Measurements from ENCODE around the gene FGF12. TPM values are rescaled to one million over a fixed set of nuclear protein-coding genes. Genes with fewer than 3 reads are reported as not detected.
"Not testable (repeated sequence)": the region's sequence is repeated elsewhere in the genome, so short reads cannot be mapped to it uniquely, and the experiment has no call there.

FGF12 gene
- polyA plus RNA-seq (ENCODE audit: insufficient read depth in 1 of 5, insufficient read length in 5 of 5, low replicate concordance in 1 of 5) = 10 to 100 TPM in 1 of 5 donors, 1 to 10 TPM in 4; 1.9 to 10.7 (median 5.7) TPM
- long read RNA-seq, donor 1, partial matches to known transcripts = 0 of 1 reads
- long read RNA-seq, donor 1, other reads (novel, unspliced or antisense) = 0 of 1 reads
- long read RNA-seq, donor 2 = 0 reads
- long read RNA-seq, donor 3, partial matches to known transcripts = 0 of 1 reads
- long read RNA-seq, donor 3, other reads (novel, unspliced or antisense) = 0 of 1 reads
- long read RNA-seq, donor 4 = 0 reads
- long read RNA-seq, donor 5, partial matches to known transcripts = 0 of 1 reads
- long read RNA-seq, donor 5, other reads (novel, unspliced or antisense) = 0 of 1 reads
- long read RNA-seq, donor 6, transcript FGF12-207 (5 exons, 3,058 nt) = major isoform, 7 of 7 reads
- long read RNA-seq, donor 6, partial matches to known transcripts = 0 of 7 reads
- long read RNA-seq, donor 6, other reads (novel, unspliced or antisense) = 0 of 7 reads
- long read RNA-seq, donor 7 = 0 reads
- long read RNA-seq, donor 8, partial matches to known transcripts = 0 of 1 reads
- long read RNA-seq, donor 8, other reads (novel, unspliced or antisense) = 0 of 1 reads

DNA sequence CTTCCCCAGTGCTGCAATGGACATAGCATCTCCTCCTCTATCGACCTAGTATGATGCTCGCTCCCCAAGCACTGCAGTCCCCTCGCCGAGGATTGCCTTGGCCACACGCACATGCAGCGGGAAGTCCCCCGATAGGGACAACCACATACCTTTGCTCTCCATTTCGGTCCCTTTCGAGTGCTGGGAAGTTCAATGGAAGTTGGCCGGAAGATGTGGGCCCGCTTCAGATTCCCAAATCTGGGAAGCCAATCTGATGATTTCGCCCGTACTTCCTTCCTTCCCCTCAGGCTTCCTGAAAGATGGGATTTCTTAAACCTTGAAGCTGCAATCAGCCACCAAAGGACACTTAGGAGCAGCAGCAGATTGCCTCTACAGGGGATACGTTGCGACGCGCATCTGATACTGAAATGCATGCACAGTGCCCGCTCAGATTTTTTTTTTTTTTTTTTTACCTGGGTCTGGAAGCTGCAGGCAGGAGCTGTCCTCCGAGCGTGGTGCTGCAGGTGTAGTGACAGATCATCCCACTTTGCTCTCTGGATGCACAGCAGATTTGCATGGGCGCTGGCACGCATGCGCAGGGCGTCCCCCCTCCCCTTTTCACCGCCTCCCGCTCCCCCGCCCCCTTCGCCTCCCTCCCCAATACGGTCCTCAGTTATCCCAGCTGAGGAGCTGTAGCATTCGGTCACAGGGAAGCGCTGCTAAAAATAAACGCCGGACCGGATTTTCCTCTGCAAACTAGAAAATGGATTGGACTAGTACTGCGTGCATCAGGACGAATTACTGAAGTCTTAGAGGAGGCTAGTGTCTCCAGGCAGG is at the start of gene FGF12:
TSS of gene FGF12 (minus strand) at position 510 of the 816 bp plus-strand sequence.
- peak; percentile 33 to 46 for DNase-seq

DNA sequence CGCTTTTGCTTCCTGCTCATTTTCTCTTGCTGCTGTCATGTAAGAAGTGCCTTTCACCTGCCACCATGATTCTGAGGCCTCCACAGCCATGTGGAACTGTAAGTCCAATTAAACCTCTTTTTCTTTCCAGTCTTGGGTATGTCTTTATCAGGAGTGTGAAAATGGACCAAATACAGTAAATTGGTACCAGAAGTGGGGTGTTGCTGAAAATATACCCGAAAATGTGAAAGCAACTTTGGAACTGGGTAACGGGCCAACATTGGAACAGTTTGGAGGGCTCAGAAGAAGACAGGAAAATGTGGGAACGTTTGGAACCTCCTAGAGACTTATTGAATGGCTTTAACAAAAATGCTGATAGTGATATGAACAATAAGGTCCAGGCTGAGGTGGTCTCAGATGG is 47.0 kb upstream of the FGF12 start:
- DNase-seq = not testable (repeated sequence)

GRCh38 chr3:192772240-192772894 is 45.0 kb upstream of the FGF12 start:
- DNase-seq = peak in 1 of 2 donors; percentile 5

GRCh38 chr3:192758654-192759053 is 31.3 kb upstream of the FGF12 start:
- DNase-seq = no peak

GRCh38 chr3:192751148-192751547 is 23.8 kb upstream of the FGF12 start:
- no peak for DNase-seq

DNA sequence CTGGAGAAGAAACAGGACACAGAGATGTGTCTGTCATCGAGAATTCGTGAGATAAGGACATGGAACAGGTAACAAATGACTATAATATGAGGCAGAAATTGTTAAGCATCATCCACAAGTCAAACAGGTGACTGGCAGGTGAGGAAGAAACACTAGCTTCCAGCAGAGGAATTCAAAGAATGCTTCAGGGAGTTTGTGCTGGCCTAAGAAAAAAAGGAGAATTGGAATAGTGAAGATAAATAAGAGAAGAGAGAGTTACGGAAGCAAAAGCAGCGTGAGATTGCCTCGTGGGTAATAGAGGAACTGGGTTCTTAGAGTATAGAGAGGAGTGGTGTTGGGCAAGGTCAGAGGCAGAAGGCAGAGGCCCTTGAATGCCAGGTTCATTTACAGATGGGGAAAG is 22.9 kb upstream of the FGF12 start:
- no peak for DNase-seq

DNA sequence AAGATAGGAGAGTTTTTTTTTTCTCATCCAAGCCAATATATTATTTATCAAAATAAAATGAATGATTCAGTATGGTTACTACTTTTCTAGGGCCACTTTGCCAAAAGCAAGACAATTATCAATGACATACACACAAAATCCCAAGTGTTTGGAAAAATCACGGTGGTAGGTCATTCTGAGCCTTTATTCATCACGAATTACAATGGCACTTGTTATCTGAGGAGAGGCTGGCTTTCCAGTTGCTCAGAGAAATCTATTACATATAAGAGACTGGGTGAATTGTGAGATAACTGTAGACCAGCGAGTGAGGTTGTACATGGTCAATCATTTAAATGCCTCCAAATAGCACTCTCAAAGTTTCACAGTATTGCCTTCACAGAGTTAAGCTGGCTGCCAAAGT is 20.4 kb upstream of the FGF12 start:
- no peak for DNase-seq

- DNase-seq = no peak
Measured at GRCh38 chr3:192747145-192747544, 19.8 kb upstream of the FGF12 start.

- no peak for DNase-seq
Measured at GRCh38 chr3:192745150-192745549, 17.8 kb upstream of the FGF12 start.

DNA sequence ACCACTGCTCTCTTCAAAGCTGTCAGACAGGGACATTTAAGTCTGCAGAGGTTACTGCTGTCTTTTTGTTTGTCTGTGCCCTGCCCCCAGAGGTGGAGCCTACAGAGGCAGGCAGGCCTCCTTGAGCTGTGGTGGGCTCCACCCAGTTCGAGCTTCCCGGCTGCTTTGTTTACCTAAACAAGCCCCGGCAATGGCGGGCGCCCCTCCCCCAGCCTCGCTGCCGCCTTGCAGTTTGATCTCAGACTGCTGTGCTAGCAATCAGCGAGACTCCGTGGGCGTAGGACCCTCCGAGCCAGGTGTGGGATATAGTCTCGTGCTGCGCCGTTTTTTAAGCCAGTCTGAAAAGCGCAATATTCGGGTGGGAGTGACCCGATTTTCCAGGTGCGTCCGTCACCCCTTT is 17.3 kb upstream of the FGF12 start:
- DNase-seq = not testable (repeated sequence)

DNA sequence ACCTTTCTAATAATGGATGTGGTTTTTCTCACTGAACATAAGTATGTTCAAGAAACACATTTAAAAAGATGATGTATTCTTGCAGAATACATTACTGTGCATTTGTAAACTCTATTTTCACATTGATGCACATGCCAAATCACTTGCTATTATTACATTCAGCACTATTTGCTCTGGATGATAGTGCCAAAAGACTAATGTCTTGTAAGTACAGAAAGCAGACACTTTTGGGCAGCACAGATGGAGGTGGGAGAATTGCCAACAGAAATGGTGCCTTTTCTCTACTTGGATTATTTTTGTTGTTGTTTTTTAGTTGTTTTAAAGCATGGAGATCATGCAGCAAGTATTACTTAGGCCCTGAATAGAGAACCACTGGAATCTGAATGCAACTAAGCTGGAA is 10.2 kb upstream of the FGF12 start:
- DNase-seq = no peak

DNA sequence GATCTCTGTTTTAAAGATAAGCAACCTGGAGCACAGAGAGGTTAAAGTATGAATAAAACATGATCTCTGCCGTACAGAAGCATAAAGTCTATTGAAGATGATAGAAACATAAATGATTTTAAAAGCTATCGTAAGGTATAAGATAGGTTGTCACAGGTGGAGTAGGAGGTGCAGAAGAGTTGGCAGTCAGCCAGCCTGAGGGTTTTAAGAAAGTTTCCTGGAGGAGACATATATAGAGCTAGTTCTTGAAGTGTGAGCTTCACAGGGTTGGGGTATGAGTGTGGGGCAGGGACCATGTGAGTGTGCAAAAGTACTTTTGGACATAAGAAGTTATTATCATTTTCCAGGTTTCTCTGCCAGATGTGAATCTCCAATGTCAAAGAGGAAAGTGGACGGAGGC is 3.9 kb upstream of the FGF12 start:
- DNase-seq = no peak

DNA sequence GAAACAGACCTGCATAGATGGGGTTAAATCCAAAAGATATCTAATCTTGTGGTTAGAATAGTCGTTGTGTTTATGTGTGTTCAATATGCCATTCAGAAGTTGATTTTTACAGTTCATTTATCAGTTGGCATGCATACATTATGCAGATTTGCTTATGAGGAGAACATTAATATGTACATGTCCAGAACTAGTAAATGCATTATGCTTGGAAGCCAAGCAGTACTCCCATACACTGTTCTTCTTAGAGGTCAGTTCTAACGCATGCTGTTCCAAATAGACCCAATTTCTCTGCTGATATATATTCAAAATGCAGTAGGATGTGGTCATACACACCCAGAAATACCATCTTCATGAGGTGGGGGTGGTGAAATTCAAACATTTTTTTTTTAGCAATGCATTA is 956 bp downstream of the FGF12 start:
- DNase-seq = no peak

DNA sequence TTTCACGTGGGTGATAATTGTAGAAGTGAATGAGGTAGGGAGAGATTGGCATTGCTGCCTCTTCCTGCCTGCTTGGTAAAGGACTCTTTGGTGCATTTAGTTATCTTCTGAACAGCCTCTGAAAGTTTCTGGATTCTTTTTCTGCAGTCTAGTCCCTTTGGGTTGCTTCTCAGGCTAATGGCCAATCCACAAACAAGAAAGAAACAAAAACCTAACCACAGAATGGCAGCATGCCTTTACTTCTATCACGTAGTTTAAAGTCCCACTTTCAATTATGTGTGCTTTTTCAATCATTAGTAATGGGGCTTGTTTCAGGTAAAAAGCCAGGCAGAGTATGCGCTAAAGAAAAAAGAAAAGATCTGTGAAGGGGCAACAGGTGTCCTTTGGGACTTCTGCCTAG is 7.4 kb downstream of the FGF12 start:
- DNase-seq = no peak

- DNase-seq = no peak
Measured at GRCh38 chr3:192718156-192718555, 9.2 kb downstream of the FGF12 start.

DNA sequence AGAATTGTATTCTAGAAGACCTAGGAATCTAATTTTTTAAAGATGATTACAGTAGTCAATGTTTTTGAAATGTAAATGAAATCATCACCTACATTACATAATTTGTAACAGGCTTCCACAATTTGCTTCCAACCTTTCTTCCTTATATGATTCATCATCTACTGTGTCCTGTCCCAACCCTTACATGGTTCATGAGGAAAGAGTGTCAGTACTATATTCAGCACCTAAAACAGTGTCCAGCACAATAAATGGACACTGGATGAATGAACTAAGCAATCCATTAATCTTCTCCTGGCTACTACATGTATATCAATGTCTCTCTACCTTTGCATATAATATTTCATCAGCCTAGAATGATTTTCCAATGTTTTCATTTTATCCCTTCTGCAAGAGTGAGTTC is 12.2 kb downstream of the FGF12 start:
- DNase-seq = no peak

GRCh38 chr3:192711126-192711525 is 16.2 kb downstream of the FGF12 start:
- not testable (repeated sequence) for DNase-seq

DNA sequence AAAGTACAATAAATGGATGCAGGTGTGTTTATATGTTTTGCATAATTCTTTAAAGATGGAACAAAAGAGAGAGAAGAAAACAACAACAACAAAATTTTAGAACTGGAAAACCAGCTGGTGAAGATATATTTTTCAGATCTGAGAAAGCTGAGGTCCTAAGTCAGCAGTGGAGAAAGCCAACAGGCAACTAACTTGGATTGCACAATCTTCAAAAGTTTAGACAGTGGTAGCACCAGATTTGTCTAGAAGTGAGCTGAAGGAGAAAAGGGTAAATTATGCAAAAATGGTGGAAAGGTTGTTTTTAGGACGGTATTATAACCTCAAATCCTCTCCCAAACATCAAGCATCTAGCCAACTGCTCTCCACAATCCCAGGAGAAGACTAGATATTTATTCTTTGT is 17.0 kb downstream of the FGF12 start:
- DNase-seq = no peak

DNA sequence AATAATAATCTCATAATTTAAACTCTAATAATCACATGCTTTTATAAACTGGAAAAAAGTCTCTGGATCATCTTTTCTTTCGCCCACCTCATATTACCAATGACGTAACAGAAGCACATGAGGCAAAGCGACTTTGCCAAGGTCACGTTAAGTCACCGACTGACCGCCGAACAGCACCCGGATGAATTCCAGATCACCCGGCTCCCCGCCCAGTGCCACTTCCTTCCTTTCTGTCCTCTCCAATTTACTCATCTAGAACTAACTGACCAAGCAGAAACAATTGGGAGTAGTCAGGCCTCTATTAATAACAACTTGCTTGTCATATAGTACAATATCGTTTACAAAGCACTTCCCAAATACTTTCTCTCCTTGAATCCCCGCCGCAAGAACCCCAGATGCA is 21.1 kb downstream of the FGF12 start:
- no peak for DNase-seq

DNA sequence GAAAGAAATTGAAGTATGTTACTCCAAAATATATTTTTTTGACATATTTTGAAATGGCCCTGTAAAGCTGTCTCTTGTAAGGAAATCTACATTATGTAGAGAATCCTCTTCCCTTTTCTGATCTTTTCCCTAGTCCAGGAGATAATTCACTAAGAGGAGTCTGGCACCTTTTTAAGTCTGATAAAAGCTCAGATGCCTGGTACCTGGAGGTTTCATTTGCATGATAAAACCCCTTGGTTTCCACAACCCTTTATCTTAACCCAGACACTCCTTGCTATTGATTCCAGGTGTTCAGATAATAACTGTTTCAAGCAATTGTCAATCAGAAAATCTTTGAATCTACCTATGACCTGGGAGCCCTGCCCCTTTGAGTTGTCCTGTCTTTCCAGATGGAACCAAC is 26.5 kb downstream of the FGF12 start:
- no peak for DNase-seq

- DNase-seq = no peak
Measured at GRCh38 chr3:192696943-192697587, 30.3 kb downstream of the FGF12 start.

All from right lung (tissue), 10 donors.